Activated CD8-positive, alpha-beta memory T cell treated with anti-CD3 and anti-CD28 coated beads, Interleukin-2, amount 50 U/mL, for 24 hours (primary cell): Measurements from ENCODE around the gene SND1.

Experiments
- DNase-seq: peaks from one replicate; pipeline ENCODE4 v3.0.0-alpha.2; 2020; ENCODE audit errors: extremely low read depth

Gene SND1

DNA sequence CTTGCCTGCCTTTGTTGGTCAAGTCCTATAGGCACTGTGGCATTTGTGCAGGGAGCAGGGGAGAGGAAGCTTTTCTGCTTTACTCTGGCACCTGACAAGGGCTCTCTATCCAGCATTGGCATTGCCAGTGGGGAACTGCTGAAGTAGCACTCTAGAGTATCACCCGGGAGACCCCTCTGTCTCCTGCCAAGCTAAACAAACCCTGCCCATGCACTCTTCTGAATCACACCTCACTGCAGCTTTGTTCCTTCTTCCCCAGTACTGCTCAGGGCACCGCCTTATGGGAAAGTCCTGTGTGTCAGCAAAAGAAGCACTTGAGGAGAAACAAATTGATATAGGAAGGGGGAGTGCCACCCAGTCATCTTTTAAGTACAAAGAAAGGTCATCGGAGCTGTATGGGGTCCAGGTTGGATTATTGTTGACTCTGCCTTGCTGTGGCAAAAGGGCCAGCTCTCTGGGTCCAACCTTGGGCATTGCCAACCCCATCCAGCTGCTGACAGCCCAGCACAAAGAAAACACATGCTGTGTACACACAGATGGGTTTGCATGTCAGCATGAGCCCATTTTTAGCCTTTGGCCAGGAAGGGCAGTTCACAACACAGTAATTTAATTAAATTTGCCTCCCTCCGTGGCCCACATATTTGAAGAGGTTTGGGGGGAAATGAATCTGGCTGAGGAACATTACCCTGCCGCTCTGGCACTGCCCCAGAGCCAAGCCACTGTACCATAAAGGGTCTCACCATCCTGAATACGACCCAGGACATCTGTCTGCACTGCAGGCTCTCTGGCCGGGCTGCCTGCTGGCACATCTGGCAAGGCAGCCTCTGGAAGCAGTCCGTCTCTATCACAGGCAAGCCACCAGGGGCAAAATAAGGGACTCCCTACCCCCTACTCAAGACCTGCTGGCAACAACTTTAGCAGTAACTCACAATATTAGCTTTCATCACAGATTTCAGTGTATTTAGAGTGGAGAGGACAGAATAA is 366.2 kb downstream of the SND1 start:
- no peak for DNase-seq

DNA sequence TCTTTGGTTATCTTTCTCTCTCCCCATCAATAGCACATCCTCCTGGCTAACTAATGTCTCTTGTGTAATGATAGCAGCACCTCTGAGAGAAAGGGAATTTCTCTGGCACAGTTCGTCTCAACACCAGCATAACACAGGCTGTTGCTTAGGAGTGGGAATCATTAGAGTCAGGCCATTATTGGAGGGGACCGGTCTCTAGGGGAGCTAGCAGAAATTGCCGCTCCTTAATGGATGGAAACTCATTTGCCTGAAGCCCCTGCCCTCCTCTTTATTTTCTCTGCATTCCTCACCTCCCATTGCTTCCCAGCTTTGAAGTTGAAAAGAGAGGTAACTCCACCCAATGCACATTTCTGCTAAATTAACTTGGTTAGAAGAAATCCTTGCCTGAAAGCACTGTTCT is 367.3 kb downstream of the SND1 start:
- DNase-seq = no peak

DNA sequence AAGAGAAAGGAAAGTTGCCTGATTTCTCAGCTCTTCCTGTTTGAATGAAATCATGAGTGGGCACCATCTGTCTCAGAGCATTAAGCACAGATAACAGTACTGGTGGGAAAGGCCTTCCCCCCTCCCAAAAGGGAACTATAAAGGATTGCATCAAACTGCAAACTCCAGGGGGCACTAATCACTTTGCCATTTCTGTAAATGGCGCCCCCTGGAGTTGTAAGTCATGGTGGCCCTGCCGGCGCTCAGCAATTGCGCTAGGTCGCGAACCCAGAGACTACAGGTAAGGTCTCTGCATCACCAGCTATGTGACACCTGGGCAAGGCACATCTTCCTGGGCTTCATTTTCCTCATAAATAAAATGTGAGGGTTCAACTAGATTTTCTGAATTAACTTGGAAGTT is 368.2 kb downstream of the SND1 start:
- no peak for DNase-seq

DNA sequence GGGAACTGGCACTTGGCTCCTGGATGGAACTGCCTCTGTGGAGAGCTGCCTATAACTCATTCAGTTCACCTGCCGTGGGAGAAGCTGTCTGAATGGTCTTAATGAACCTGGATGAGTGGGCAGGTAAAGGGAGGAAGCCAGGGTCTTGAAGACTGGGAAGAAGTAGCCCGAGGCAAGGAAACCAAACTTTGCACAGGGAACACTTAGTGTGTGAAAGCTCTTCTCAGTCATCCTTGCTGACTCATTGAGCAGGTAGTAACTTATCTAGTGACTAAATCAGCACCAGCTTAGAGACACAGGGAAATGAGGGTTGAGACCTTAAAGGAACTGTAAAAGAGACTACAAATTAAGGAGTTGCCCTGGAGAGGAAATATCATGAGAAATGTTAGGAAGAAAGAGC is 369.4 kb downstream of the SND1 start:
- DNase-seq = no peak

DNA sequence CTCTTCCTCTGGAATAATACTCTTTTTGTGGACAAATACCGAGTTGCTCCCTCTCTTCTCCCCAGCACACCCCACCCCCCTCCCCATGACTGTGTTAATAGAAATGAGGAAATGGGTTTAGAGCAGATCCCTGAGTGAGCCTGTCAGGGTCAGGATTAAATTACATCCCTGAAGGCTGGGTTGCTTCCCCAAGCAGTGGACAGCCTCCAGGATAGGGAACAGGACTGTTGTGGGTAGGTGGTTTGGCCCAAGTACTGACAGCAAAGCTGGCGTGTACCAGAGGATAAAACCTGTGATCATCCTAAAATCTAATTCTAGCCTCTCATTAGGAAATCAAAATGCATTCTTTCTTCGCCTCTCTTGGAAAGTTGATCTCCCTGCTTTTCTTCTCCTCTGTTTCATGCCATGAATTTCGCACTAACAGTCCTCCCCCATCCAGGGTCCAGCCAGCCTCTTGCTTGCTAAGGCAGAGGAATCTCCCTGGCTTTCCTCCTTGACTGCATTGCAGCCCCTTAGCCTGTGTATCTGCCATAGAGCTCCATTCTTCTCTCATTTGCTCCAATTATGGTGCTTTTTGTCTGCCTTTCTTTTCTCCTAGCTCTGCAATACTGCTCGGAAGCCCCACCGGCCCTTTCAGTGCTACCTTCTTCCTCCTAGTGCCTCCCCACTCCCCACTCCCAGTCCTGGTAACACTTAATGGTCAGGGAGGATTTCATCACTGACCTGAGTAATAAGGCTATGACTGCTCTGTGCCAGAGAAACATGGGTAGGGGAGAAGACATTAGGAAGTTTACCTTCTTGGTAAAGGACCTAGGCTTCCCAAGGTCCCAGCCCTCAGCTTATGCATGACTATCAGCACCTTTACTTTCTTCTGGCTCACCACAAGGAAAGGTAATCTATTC is 370.9 kb downstream of the SND1 start:
- no peak for DNase-seq

DNA sequence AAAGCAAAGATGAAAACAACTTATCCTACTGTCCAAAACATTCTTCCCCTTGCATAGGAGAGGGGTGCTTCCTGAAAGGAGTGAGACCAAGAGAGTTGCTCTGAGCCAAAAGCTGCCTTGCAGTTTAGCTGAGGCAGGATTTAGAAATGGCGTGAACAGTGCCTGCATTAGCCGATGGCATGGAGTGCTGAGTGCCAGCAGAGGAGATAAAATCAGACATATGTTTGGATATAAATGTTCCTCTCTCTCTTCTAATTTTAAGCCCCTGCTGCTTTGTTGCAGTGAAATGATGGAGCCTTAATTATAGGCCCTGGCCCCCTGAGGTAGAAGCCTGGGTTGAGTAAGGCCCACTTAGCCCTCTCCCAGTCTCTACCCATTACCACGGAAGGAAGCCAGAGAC is 372.2 kb downstream of the SND1 start:
- DNase-seq = no peak

DNA sequence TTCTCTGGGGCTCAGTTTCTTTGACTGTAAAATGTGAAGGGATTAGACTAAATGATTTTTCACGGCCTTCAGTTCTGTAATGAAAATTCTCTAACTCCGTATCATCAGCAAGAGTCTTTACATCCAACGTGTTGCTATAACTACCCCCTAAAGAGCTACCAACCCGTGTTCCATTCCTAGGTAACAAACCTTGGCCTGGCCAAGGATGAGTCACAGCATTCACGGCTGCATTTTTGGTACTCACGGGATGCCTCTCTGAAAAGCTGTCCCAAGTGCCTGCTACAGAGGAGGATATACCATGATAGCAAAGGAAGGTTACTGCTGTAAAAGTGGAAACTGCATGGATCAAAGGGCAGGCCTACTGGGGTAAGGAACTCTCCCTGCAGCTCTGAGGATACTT is 373.4 kb downstream of the SND1 start:
- DNase-seq = no peak

DNA sequence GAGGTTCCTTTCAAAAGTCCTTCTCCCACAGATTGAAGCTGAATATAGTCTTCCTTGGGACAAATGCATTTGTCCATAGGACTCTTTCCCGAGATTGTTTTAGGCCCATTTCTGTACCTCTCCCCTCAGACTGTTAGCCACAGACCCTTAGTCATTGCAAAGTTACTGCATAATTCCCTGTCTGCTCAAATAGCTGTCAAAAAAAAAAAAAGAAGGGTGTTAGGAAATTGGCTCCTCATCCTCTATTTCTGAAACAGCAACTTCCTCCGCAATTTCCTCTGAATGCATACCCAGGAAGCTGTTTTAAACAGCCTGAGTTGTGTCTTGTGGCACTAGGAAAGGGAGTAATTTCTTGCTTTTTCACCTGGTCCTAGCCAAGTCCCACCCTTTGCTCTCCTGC is 373.8 kb downstream of the SND1 start:
- no peak for DNase-seq

DNA sequence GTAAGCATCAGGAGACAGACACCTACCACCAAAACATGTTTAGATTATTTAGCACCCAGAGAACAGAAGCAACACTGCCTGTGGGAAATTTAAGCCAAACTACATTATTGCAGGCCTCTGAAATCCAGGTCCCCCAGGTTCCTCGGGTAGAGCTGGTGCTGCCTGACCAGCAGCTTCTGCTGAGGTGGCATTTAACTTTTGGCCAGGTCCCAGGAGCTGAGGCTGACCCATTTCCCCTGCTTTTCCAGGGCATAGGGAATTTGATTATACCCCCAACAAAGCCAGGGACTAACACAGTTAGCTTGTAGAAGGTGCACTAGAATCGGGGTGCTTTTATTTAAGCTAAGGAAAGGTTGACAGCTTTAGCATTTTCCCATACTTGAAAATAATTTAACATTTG is 374.6 kb downstream of the SND1 start:
- DNase-seq = no peak

DNA sequence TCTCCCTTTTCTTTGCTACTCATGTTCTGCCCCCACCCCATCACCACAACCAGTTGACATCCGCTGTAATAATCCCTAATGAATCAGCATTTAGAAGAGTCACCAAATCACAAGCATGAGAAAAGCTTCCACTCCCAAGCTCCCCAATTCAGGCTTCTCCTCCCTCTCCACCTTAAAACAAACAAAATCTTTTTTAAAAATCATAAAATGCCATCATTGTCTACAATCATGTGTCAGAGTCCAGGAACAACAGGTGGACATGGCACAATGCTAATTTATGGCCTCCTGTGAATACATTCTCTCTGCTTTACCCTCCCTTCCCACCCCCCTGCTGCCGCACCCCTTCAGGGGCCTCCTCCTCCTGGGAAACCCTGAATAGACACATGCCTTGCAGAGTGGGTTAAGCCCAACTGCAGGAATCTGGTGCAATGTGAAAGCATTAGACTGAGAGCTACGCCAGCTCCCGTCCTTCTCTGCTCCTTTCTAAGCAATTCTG is 375.5 kb downstream of the SND1 start:
- no peak for DNase-seq

DNA sequence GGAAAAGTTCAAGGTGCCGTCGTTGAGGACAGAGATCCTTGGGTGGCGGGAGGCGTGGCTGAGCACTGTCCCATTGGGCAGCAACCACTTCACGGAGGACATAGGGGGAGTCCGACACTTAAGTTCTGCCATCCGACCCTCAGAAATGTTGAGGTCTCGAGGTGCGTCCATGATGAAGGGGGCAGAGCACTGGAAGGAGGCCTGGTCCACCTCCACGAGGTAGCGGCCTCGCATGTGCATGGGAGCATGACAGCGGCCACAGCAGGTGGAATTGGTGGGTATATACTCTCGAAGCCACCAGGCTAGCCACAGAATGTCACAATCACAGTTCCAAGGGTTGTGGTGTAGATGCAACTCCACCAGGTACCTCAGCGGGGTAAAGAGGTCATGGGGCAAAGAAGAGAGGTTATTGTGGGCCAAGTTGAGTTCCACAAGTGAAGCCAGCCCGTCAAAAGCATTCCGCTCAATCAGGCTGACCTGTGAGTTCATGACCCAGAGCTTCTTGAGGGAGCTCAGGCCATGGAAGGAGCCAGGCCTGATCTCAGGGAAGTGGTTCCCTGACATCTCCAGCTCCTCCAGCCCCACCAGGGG is 377.5 kb downstream of the SND1 start:
- DNase-seq = no peak

DNA sequence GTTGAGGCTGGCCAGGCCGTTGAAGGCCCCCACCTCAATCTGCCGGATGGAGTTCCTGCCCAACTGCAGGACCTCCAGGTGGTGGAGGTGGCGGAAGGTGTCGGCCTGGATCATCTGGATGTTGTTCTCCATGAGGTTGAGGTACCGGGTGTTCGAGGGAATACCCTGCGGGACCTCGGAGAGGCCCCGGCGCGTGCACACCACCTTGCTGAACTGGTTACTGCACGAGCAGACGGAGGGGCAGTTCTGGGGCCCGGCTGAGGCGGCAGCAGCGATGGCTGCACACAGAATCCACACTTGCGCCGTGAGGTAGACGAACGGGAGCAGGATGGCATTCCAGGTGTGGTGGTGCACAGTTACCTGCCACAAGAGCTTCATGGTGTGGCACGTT is 378.3 kb downstream of the SND1 start:
- no peak for DNase-seq

DNA sequence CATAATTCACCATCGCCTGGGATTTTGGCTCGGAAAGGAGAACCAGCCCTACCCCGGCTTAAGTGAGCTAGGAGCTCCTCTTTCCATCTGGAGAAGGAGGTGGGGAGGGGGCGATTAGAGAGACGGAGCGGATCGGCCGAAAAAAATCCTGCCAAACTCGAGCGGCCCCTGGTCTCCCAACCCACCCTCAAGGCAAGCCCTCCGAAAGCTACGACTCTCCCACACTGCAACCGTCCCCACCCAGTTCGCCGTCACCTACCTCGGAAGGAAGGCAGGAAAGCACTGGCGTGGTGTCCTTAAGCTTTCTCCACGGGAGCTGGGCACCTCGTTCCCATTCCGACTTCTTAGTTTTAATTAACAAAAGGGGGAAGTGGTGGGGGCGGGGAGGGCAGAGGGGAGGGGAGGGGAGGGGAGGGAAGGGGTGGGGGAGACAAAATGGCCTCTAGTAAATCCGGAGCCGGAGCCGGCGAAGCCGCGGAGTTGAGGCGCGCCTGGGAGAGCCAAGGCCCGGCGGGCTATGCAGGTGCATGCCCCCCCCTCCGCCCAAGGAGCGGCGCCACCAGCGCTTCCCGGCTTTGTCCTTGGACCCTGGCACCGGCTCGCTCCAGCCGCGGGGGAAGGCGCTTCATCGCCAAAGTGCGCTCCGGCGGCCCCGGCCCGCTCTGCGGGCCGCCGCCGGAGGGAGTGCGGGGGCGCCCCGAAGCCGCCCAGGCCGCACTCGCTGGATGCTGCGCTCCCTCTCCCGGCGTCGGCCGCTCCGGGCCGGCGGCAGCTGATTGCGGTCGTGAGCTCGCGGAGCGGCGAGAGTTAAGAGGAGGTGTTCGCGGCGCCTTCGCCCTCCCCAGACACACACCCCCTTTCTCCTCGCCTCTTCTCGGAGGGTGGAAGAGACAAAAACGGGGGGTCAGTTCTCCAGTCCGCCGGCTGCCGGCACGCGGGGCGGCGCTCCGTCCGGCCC is 378.9 kb downstream of the SND1 start, which contains the start of gene LRRC4:
Gene LRRC4, minus strand, starts transcription at position 784 of the 958 bp plus-strand sequence. CDS start 797 bp downstream, outside the sequence.
- DNase-seq = no peak

DNA sequence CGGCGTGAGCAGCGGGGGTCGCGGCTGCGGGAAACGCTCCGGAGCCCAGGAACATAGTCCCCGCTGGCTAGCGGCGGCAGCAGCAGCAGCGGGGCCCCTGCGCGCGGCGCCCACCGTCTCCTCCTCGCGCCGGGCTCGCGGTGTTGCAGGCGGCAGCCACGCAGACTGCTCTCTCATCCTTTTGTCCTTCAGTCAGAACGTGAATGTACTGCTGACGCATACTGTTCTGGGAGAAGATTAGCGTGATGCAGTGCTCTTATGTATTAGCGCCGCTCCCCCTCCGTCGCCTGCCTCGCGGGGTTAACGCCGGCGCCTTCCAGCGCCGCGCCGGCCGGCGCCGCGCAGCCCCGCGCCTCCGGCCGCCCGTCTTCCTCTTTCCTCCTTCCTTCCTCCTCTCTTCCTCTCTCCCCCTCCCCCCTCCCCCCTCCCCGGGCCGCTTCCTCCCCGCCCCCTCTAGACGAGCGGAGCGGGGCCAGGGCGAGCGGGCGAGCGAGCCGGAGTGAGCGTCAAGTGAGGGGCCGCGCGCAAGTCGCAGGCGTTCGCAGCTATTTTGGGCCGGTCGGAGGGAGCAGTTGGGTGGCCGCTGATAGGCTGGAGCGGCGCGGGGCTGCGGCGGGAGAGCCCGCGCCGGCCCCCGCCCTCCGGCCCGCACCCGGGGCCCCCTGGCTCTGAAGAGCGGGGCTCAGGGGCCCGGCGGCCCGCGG is 380.1 kb downstream of the SND1 start:
- DNase-seq = peak; percentile 14

DNA sequence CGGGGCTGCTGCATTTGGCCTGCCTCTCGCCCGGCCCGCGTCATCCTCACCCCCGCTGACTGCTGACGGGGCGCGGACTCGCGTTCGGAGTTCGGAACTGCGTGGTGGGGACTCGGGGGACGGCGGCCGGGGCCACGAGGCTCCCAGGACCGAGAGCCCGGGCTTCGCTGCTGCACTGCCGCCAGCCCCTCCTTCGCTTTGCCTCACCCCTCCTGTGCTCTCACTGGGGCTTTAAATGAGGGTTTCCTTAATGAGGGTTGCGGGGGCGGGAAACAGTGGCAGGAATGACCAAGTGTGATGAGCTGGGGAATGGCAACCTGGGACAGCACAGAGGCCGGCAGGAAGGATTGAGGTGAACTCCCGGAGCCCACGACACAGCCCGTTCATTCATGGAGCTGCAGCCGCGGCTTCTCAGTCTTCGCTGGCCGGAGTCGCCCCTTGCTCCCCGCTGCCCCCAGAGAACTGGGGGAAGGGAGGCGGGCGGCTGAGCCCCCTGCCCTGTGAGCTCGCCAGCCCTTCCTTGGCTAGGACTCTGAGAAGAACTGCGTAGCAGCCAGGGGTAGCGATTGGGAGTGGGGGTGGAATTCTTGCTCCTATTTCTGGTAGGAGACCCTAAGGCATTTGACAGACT is 380.7 kb downstream of the SND1 start:
- no peak for DNase-seq

DNA sequence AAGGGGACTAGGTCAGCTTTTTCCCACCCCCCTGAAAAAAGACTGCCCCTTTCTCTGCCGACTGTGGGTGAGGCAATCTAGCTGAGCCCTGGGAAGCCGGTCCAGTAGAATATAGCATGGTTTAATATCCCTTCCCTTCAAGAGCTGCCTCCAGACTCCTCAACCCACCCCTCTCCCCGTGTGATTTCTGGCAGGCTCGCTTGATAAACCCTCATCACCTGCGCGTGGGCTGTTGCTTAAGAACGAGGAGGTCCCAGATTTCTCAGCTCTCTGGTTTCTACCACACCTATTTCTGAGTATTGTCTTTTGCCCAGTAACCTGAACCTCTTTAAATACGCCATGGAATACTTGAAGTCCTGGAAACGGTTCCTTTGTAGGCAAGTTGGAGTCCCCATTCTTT is 381.3 kb downstream of the SND1 start:
- no peak for DNase-seq

DNA sequence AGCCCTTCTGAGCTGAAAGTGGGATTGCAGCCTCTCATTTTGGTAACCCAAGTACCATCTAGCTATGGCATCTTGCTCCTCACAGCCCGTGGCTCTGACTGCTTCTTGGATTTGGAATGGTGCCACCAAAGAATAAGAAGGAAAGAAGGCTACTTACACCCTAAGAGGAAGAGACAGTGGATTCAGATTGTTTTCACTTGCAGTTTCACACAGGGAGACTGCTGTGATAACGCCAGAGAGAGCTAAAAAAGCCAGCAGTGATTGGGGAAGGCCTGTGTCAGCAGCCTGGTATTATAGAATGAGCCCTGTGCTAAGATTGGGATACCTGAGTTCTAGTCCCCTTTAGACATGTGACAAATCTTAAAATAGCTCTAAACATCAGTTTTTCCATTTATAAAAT is 382.8 kb downstream of the SND1 start:
- DNase-seq = no peak

DNA sequence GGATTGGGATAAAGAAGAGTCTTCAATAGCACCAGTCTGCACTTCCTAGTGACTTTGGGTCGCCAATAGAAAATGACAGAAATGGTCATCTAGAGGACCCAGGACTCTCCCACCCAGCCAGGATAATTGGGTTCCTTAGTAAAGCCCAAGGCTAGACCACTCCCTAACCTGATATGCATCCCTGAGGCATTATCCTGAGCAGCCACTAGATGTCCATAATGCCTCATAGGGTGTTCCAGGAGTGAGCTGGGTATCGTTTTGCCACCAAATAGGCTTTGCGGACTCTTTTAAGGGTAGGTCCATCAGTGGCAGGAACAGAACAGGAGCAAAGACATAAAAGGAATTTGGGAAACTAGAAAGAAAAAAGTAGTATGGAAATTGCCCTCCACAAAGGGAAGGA is 383.7 kb downstream of the SND1 start:
- DNase-seq = no peak

DNA sequence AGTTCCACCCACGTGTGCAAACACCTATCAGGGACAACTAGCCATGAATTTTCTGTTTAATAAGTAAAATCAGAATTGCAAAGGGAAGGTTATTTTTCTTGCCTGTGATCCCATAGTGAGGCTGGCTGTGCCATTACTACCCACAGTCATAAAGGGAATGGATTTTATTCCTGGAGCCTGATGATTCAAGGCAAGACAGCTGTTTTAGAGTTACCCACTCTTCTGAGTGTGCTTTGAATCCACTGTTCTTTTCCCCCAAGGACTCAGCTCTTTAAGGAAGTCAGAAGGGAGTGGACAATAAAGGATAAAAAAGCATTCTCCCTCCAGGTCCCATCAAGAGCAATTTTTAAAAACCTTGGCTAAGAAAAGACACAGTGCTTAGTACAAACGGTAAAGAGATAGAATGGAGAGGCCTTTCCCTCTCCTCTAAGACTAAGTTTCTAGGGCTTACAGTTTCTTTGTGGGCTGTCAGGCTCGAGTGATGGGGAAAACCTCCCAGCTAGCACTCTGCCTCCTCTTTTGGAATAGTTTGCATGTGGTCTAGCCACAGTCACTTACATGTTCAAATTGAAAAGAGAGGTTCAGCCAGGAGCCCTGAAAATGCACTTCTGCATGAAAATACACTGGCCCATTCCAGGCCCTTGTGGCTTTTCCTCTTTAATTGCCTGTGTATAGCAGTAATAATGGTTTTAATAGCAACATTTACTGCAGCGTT is 384.4 kb downstream of the SND1 start:
- DNase-seq = no peak
